CD14-positive monocyte (primary cell): ENCODE data around the gene CYTH3. TPM values are rescaled to one million over a fixed set of nuclear protein-coding genes. Genes with fewer than 3 reads are reported as not detected.
A peak's percentile ranks its signal among the peaks of the same experiment; 100 is the strongest.

ENCODE experiments used
- DNase-seq, 3 donors: peaks; one replicate each; pipeline ENCODE4 v3.0.0-alpha.2; 2011 to 2022
- H2AFZ ChIP-seq: 2 replicates; pipeline ENCODE4 v1.6.0; 2012; ENCODE audit warnings: mild to moderate bottlenecking, low read depth, low read length, inconsistent platforms; ENCODE audit not compliant: insufficient read depth, poor library complexity, severe bottlenecking
- H3K27ac ChIP-seq, 2 donors: 1 replicate in 1 of 2; 2 replicates in 1 of 2; pipeline ENCODE4 v1.5.1; 2012 to 2013; ENCODE audit warnings: low read length in 2 of 2, control low read depth in 1 of 2, inconsistent platforms in 1 of 2, low read depth in 1 of 2, mild to moderate bottlenecking in 1 of 2
- H3K27me3 ChIP-seq, 2 donors: one replicate each; pipeline versions ENCODE4 v1.6.0 to v1.6.1; 2011 to 2013; ENCODE audit warnings: low read length in 2 of 2; ENCODE audit not compliant: control insufficient read depth in 2 of 2, insufficient read depth in 2 of 2
- H3K36me3 ChIP-seq, 2 donors: replicated peaks in 1 of 2; 1 replicate in 1 of 2; 2 replicates in 1 of 2; pipeline versions ENCODE4 v1.5.1 to v1.6.1; 2012 to 2013; ENCODE audit warnings: low read length in 2 of 2, control low read depth in 1 of 2, inconsistent platforms in 1 of 2, mild to moderate bottlenecking in 1 of 2; ENCODE audit not compliant: insufficient read depth in 2 of 2, control insufficient read depth in 1 of 2
- H3K4me1 ChIP-seq, 2 donors: 1 replicate in 1 of 2; 2 replicates in 1 of 2; pipeline versions ENCODE4 v1.5.1 to v1.6.1; 2012 to 2013; ENCODE audit warnings: low read length in 2 of 2, control low read depth in 1 of 2, inconsistent platforms in 1 of 2, mild to moderate bottlenecking in 1 of 2, moderate library complexity in 1 of 2; ENCODE audit not compliant: insufficient read depth in 2 of 2, control insufficient read depth in 1 of 2
- H3K4me2 ChIP-seq: replicated peaks from 2 replicates; pipeline ENCODE3; 2012; ENCODE audit warnings: low read length, moderate library complexity, mild to moderate bottlenecking; ENCODE audit not compliant: poor library complexity, severe bottlenecking; ENCODE audit errors: extremely low read depth
- H3K4me3 ChIP-seq, 3 experiments: fragments of 200-600 bp in 1 of 3; sonication (generic) in 1 of 3; replicated peaks in 1 of 3; 1 replicate in 2 of 3; 2 replicates in 1 of 3; pipeline ENCODE4 v1.5.1; 2011 to 2013; ENCODE audit warnings: low read length in 3 of 3, mild to moderate bottlenecking in 3 of 3, control low read depth in 2 of 3, low read depth in 2 of 3, inconsistent platforms in 1 of 3, moderate library complexity in 1 of 3
- H3K79me2 ChIP-seq: 2 replicates; pipeline ENCODE4 v1.6.0; 2012; ENCODE audit warnings: mild to moderate bottlenecking, control low read depth, inconsistent platforms, low read length, moderate library complexity; ENCODE audit not compliant: insufficient read depth
- H3K9ac ChIP-seq: 2 replicates; pipeline ENCODE4 v1.6.0; 2017; ENCODE audit warnings: low read length, mild to moderate bottlenecking; ENCODE audit not compliant: insufficient read depth, poor library complexity, severe bottlenecking
- H3K9me3 ChIP-seq, 2 donors: replicated peaks in 1 of 2; 1 replicate in 1 of 2; 2 replicates in 1 of 2; pipeline versions ENCODE4 v1.5.1 to v1.6.1; 2012 to 2013; ENCODE audit warnings: low read length in 2 of 2, control low read depth in 1 of 2; ENCODE audit not compliant: control insufficient read depth in 1 of 2, insufficient read depth in 1 of 2
- H4K20me1 ChIP-seq: 2 replicates; pipeline ENCODE4 v1.6.0; 2012; ENCODE audit warnings: mild to moderate bottlenecking, low read length, control low read depth, moderate library complexity; ENCODE audit not compliant: insufficient read depth
- H3K27ac Mint-ChIP-seq, 7 donors: one replicate each; pipeline ENCODE4 v1.8.0; 2020; ENCODE audit warnings: mild to moderate bottlenecking in 7 of 7, mixed read lengths in 7 of 7, moderate library complexity in 6 of 7, inconsistent platforms in 2 of 7
- H3K27me3 Mint-ChIP-seq, 3 donors: one replicate each; pipeline ENCODE4 v1.8.0; 2021 to 2022; ENCODE audit warnings: low read depth in 3 of 3, mild to moderate bottlenecking in 3 of 3, mixed read lengths in 3 of 3, moderate library complexity in 3 of 3, inconsistent platforms in 1 of 3
- H3K36me3 Mint-ChIP-seq, 2 donors: one replicate each; pipeline ENCODE4 v1.8.0; 2020; ENCODE audit warnings: mixed read lengths in 2 of 2, inconsistent platforms in 1 of 2, mild to moderate bottlenecking in 1 of 2
- H3K4me1 Mint-ChIP-seq: one replicate; pipeline ENCODE4 v1.8.0; 2020; ENCODE audit warnings: mild to moderate bottlenecking, mixed read lengths
- H3K4me3 Mint-ChIP-seq, 2 donors: one replicate each; pipeline ENCODE4 v1.8.0; 2020; ENCODE audit warnings: mild to moderate bottlenecking in 2 of 2, mixed read lengths in 2 of 2, moderate library complexity in 1 of 2
- H3K9me3 Mint-ChIP-seq, 7 donors: one replicate each; pipeline ENCODE4 v1.8.0; 2020 to 2022; ENCODE audit warnings: mixed read lengths in 7 of 7, mild to moderate bottlenecking in 6 of 7, moderate library complexity in 6 of 7, inconsistent platforms in 2 of 7
- whole genome bisulfite sequencing: methylation state at CpG from one replicate; pipeline ENCODE4 v1.1.5; 2013; ENCODE audit warnings: missing lambda C conversion rate; ENCODE audit not compliant: insufficient coverage; 5-methylcytosine and 5-hydroxymethylcytosine counted together
- intact Hi-C, 2 donors: fragments of 100-400 bp; cut with micrococcal nuclease; formaldehyde crosslinking; loops; one replicate each; pipeline versions ENCODE4 v1.15.0 to v1.15.1; 2023
- polyA plus RNA-seq, 3 donors: library from polyadenylated mRNA; depleted of rRNA in 1 of 3; unstranded in 2 of 3; stranded (reverse) in 1 of 3; fragments of 300-500 nt in 2 of 3; fragments of >200 nt in 1 of 3; fragmentation: Illumina TruSeq in 2 of 3; gene quantifications; 1 replicate in 2 of 3; 2 replicates in 1 of 3; pipeline ENCODE4 v1.2.3, GENCODE V29; 2012 to 2021
- TF ChIP-seq, protein P1 (sequence below): fragments of 200-600 bp; IDR thresholded peaks from one replicate; pipeline ENCODE4 v1.8.0; 2022; ENCODE audit warnings: antibody characterized with exemption, mild to moderate bottlenecking

The CYTH3 gene
- polyA plus RNA-seq, 3 donors, result 1.3 to 8.5 (median 1.4) TPM

DNA sequence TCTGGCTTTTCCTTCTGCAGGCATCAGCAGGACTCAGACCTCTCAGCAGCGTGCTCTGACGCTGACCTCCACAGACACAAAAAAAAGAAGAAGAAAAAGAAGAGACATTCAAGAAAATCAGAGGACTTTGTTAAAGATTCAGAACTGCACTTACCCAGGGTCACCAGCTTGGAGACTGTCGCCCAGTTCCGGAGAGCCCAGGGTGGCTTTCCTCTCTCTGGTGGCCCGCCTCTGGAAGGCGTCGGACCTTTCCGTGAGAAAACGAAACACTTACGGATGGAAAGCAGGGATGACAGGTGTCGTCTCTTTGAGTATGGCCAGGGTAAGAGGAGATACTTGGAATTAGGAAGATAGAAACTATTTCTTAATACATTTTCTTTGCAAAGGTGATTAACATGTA is 115.7 kb downstream of the CYTH3 start:
- H2AFZ ChIP-seq, result no peak overlapping the region
- Mint-ChIP-seq H3K27me3 (no peaks in the 10 kb centered on the region), H3K36me3 (peaks cover 68 to 80% of the 10 kb centered on the region in 2 donors), H3K27ac (no peak overlapping the region), H3K4me3 (no peak overlapping the region), H3K4me1 (no peaks in the 10 kb centered on the region), H3K9me3 (peaks cover 0 to 2% (median 0%) of the 10 kb centered on the region in 7 donors)
- TF ChIP-seq, protein P1, sequence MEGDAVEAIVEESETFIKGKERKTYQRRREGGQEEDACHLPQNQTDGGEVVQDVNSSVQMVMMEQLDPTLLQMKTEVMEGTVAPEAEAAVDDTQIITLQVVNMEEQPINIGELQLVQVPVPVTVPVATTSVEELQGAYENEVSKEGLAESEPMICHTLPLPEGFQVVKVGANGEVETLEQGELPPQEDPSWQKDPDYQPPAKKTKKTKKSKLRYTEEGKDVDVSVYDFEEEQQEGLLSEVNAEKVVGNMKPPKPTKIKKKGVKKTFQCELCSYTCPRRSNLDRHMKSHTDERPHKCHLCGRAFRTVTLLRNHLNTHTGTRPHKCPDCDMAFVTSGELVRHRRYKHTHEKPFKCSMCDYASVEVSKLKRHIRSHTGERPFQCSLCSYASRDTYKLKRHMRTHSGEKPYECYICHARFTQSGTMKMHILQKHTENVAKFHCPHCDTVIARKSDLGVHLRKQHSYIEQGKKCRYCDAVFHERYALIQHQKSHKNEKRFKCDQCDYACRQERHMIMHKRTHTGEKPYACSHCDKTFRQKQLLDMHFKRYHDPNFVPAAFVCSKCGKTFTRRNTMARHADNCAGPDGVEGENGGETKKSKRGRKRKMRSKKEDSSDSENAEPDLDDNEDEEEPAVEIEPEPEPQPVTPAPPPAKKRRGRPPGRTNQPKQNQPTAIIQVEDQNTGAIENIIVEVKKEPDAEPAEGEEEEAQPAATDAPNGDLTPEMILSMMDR, result no peak
- peaks cover 59 to 100% of the 10 kb centered on the region in 2 donors for H3K36me3 ChIP-seq
- no peak overlapping the region for H3K4me2 ChIP-seq
- DNase-seq, result no peak
- H3K9ac ChIP-seq, result no peak overlapping the region
- H3K79me2 ChIP-seq, result no peaks in the 10 kb centered on the region
- H3K4me3 ChIP-seq, result no peak overlapping the region
- no peaks in the 10 kb centered on the region for H3K4me1 ChIP-seq
- H3K27me3 ChIP-seq, result no peaks in the 10 kb centered on the region
- H3K9me3 ChIP-seq, result no peaks in the 10 kb centered on the region
- peaks cover 15% of the 10 kb centered on the region for H4K20me1 ChIP-seq
- WGBS, result 95% methylated on average over 2 of the region's 11 CpGs
- intact Hi-C loops, result no loop called here
- no peak overlapping the region for H3K27ac ChIP-seq

DNA sequence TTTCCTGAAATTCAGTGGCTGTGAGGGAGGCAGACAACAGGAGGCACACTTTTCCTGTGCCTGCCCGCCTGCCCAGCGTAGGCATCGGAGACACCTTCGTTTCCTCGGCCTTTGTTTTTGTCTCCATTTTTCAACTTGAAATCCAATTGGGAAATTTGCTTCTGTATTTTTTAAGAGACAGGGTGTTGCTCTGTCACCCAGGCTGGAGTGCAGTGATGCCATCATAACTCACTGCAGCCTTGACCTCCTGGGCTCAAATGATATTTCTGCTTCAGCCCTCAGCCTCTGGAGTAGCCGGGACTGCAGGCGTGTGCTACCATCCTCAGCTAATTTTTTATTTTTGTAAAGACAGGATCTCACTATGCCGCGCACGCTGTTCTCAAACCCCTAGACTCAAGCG is 116.8 kb downstream of the CYTH3 start:
- no peak overlapping the region for H3K4me2 ChIP-seq
- peaks cover 66 to 100% of the 10 kb centered on the region in 2 donors for H3K36me3 ChIP-seq
- no peak overlapping the region for H3K27ac ChIP-seq
- no peak overlapping the region for H2AFZ ChIP-seq
- no peaks in the 10 kb centered on the region for H3K79me2 ChIP-seq
- no peak overlapping the region for H3K4me3 ChIP-seq
- H4K20me1 ChIP-seq, result peaks cover 14% of the 10 kb centered on the region
- TF ChIP-seq, protein P1, result no peak
- peaks cover 0 to 2% (median 0%) of the 10 kb centered on the region in 7 donors for H3K9me3 Mint-ChIP-seq
- no peak overlapping the region for H3K4me3 Mint-ChIP-seq
- no peak overlapping the region for H3K9ac ChIP-seq
- intact Hi-C loops, result no loop called here
- no peaks in the 10 kb centered on the region for H3K27me3 ChIP-seq
- no peaks in the 10 kb centered on the region for H3K9me3 ChIP-seq
- WGBS, result 100% methylated on average over 10 of the region's 11 CpGs
- H3K4me1 Mint-ChIP-seq, result no peaks in the 10 kb centered on the region
- DNase-seq, result no peak
- peak overlapping the region in 1 of 7 donors; percentile 22 for H3K27ac Mint-ChIP-seq
- no peaks in the 10 kb centered on the region for H3K4me1 ChIP-seq
- H3K36me3 Mint-ChIP-seq, result peaks cover 67 to 85% of the 10 kb centered on the region in 2 donors
- H3K27me3 Mint-ChIP-seq, result no peaks in the 10 kb centered on the region
